Tibial artery (tissue), 4 donors: ENCODE data around the gene BTBD3.

ENCODE experiments used
- DNase-seq, 2 donors: peaks; one replicate each; pipeline ENCODE4 v3.0.0-alpha.2; 2019
- H3K27ac ChIP-seq, 2 donors: fragments of 200-600 bp; sonication (generic) in 1 of 2; 1 replicate in 1 of 2; 2 replicates in 1 of 2; pipeline ENCODE4 v1.5.1; 2018 to 2019; ENCODE audit warnings: mild to moderate bottlenecking in 1 of 2
- H3K27me3 ChIP-seq, 2 donors: fragments of 200-600 bp; sonication (generic) in 1 of 2; one replicate each; pipeline versions ENCODE4 v1.5.1 to v1.6.0; 2016 to 2019
- H3K36me3 ChIP-seq, 3 donors: fragments of 200-600 bp; sonication (generic) in 2 of 3; one replicate each; pipeline ENCODE4 v1.5.1; 2016 to 2019; ENCODE audit warnings: mild to moderate bottlenecking in 2 of 3
- H3K4me1 ChIP-seq, 4 donors: fragments of 200-600 bp; sonication (generic) in 2 of 4; 1 replicate in 3 of 4; 2 replicates in 1 of 4; pipeline ENCODE4 v1.5.1; 2016 to 2019
- H3K4me3 ChIP-seq, 2 donors: fragments of 200-600 bp; sonication (generic) in 1 of 2; 1 replicate in 1 of 2; 2 replicates in 1 of 2; pipeline ENCODE4 v1.5.1; 2018 to 2019; ENCODE audit warnings: mild to moderate bottlenecking in 2 of 2
- H3K9me3 ChIP-seq, 3 donors: fragments of 200-600 bp; sonication (generic) in 1 of 3; one replicate each; pipeline ENCODE4 v1.5.1; 2016 to 2019
- CTCF ChIP-seq, 2 experiments: fragments of 200-600 bp in 1 of 2; fragments of 450-650 bp in 1 of 2; IDR thresholded peaks; one replicate each; pipeline ENCODE4 v1.5.1; 2017 to 2019; ENCODE audit warnings: antibody characterized with exemption in 2 of 2, mild to moderate bottlenecking in 1 of 2, moderate library complexity in 1 of 2
- intact Hi-C: fragments of 100-400 bp; cut with DNase I; formaldehyde crosslinking; loops from one replicate; pipeline ENCODE4 v1.15.0; 2023; ENCODE audit warnings: low total_unique reads

BTBD3 gene

GRCh38 chr20:11926292-11926998 lies 8.8 kb downstream of the BTBD3 start:
- peaks cover 17 to 30% (median 18%) of the 10 kb centered on the region in 3 donors for H3K36me3 ChIP-seq
- no peak overlapping the region for H3K4me3 ChIP-seq
- no peak overlapping the region for H3K27ac ChIP-seq
- TF ChIP-seq CTCF (IDR thresholded peaks at IDR 0.05), result no peak
- H3K9me3 ChIP-seq, result no peaks in the 10 kb centered on the region
- intact Hi-C loops, result no loop called here
- DNase-seq, result no peak
- no peaks in the 10 kb centered on the region for H3K27me3 ChIP-seq
- no peaks in the 10 kb centered on the region for H3K4me1 ChIP-seq

DNA sequence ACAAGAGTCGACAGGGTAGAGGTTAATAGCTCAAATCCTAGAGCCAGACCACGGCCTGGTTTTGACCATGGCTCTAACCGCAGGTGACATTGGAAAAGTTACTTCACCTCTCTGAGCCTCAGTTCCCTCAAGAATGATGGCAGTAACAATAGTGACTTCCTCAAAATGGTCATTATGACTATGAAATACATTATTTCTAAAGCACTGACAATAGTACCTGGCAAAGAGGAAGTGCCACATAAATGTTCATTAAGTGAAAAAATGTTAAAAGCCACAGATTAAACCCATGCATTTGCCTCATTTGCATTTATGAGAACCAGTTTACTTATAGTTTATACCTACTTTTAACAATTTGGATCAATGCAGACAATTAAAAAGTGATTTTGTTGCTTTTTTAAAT lies 12.3 kb downstream of the BTBD3 start:
- DNase-seq, result no peak
- TF ChIP-seq CTCF (IDR thresholded peaks at IDR 0.05), result no peak
- intact Hi-C loops, result no loop called here

GRCh38 chr20:11935212-11936154 lies 17.8 kb downstream of the BTBD3 start:
- Histone ChIP-seq H3K9me3 (no peaks in the 10 kb centered on the region), H3K27me3 (no peaks in the 10 kb centered on the region), H3K4me3 (no peak overlapping the region), H3K27ac (no peak overlapping the region), H3K4me1 (no peaks in the 10 kb centered on the region), H3K36me3 (no peaks in the 10 kb centered on the region)
- TF ChIP-seq CTCF (IDR thresholded peaks at IDR 0.05), result no peak
- no peak for DNase-seq
- intact Hi-C loops, result no loop called here

More for the DNA sequence above, 12.3 kb downstream of the BTBD3 start:
- Histone ChIP-seq H3K27ac (no peak overlapping the region), H3K4me1 (no peaks in the 10 kb centered on the region), H3K4me3 (no peak overlapping the region), H3K9me3 (no peaks in the 10 kb centered on the region), H3K36me3 (peaks cover 0 to 18% (median 4%) of the 10 kb centered on the region in 3 donors), H3K27me3 (no peaks in the 10 kb centered on the region)

GRCh38 chr20:11936157-11936556 lies 18.5 kb downstream of the BTBD3 start:
- H3K36me3 ChIP-seq, result no peaks in the 10 kb centered on the region
- intact Hi-C loops, result no loop called here
- no peak for TF ChIP-seq CTCF (IDR thresholded peaks at IDR 0.05)
- H3K4me3 ChIP-seq, result no peak overlapping the region
- H3K9me3 ChIP-seq, result no peaks in the 10 kb centered on the region
- no peak overlapping the region for H3K27ac ChIP-seq
- no peak for DNase-seq
- H3K27me3 ChIP-seq, result no peaks in the 10 kb centered on the region
- no peaks in the 10 kb centered on the region for H3K4me1 ChIP-seq

DNA sequence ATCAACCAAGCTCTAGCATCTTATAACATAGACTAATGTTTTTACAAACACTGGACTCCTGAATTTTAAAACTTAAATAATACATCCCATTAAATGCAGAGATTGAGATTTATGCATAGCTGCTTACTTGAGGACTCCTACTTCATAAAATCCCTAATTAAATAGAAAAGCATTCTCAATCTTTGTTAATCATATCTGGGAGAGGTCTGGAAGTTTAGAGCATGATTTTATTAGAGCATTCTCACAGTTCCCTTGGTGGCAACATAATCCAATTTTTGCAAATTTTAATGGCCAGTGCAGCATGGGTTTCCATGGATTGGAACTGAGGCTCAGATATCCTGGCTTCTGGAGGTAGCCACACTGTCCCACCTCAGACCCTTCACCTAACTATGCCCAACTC lies 19.5 kb downstream of the BTBD3 start:
- no peak overlapping the region for H3K27ac ChIP-seq
- no peaks in the 10 kb centered on the region for H3K27me3 ChIP-seq
- no peaks in the 10 kb centered on the region for H3K9me3 ChIP-seq
- DNase-seq, result no peak
- H3K36me3 ChIP-seq, result no peaks in the 10 kb centered on the region
- no peak overlapping the region for H3K4me3 ChIP-seq
- no peak for TF ChIP-seq CTCF (IDR thresholded peaks at IDR 0.05)
- intact Hi-C loops, result no loop called here
- no peaks in the 10 kb centered on the region for H3K4me1 ChIP-seq
